ENCODE measurements around the gene PLCD3.

The PLCD3 gene

DNA sequence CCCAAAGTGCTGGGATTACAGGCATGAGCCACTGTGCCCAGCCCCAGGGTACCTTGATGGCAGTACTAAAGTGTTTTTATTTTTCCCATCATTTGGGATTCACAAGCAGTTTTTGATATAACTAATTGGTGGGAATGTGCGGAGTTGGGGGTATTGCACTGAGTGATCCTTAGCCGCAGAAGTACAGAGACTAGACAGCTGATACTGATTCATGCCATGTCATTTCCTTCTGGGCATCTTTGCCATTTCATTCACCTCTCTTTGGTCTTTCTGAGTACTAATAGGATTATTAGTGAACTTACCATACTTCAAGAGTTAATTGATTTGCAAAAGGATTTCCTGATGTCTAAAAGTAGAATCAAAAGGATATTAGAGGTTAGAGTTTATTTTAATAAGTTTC, 61.5 kb downstream of the PLCD3 start:
- TF ChIP-seq, protein P1, sequence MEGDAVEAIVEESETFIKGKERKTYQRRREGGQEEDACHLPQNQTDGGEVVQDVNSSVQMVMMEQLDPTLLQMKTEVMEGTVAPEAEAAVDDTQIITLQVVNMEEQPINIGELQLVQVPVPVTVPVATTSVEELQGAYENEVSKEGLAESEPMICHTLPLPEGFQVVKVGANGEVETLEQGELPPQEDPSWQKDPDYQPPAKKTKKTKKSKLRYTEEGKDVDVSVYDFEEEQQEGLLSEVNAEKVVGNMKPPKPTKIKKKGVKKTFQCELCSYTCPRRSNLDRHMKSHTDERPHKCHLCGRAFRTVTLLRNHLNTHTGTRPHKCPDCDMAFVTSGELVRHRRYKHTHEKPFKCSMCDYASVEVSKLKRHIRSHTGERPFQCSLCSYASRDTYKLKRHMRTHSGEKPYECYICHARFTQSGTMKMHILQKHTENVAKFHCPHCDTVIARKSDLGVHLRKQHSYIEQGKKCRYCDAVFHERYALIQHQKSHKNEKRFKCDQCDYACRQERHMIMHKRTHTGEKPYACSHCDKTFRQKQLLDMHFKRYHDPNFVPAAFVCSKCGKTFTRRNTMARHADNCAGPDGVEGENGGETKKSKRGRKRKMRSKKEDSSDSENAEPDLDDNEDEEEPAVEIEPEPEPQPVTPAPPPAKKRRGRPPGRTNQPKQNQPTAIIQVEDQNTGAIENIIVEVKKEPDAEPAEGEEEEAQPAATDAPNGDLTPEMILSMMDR (IDR thresholded peaks at IDR 0.05): no peak

DNA sequence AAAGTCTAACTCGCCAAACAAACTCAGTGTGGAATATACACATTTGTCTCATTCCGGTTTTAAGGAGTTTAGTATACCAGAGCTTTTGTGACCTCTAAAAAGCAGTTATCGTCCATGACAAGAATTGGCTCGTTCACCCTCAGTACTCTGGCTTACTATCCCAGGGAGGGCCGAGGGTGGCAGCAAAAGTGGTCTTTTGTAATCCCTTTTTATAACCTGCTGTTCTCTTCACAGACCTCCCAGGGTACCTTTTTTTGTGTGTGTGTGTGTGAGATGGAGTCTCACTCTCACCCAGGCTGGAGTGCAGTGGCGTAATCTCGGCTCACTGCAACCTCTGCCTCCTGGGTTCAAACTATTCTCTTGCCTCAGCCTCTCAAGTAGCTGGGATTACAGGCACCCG, 62.3 kb downstream of the PLCD3 start:
- TF ChIP-seq, protein P1 (IDR thresholded peaks at IDR 0.05): no peak

DNA sequence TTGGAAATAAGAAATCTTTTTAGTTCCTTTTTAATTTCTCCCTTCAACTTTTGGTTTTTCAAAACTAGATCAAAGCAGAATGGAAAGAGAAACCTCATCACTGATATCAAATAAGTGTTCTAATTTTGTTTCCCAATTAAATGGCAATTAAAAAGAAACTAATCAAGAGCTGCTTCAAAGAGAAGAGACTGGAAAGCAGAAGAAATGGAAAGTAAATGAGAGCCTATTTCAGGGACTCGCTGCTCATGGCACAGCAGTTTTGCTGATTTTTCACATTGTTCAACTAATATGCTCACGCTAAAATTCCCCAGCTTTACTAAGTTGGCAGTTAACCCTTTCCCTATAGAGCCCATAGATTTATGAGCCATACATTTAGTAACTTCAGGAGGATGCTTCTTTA, 64.7 kb downstream of the PLCD3 start:
- TF ChIP-seq, protein P1 (IDR thresholded peaks at IDR 0.05): no peak

DNA sequence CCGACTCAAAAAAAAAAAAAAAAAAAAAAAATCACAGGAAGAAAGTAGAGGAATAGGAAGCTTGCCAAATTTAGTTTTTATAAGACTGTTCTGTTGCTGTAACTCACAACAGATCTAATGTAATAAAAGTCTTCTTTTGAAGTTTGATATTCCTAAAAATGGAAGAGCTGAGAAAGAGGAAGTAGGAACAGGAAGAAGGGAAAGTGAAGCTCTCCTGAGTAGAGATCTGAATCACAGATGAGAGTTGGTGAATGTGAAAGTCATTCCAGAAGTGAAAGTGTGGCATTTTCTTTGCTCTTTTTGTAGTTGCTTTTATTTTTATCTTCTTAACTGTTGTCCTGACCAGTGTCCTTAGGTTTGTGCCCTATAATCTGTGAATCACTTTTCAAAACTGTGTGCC, 69.1 kb downstream of the PLCD3 start:
- TF ChIP-seq, protein P1 (IDR thresholded peaks at IDR 0.05): no peak

DNA sequence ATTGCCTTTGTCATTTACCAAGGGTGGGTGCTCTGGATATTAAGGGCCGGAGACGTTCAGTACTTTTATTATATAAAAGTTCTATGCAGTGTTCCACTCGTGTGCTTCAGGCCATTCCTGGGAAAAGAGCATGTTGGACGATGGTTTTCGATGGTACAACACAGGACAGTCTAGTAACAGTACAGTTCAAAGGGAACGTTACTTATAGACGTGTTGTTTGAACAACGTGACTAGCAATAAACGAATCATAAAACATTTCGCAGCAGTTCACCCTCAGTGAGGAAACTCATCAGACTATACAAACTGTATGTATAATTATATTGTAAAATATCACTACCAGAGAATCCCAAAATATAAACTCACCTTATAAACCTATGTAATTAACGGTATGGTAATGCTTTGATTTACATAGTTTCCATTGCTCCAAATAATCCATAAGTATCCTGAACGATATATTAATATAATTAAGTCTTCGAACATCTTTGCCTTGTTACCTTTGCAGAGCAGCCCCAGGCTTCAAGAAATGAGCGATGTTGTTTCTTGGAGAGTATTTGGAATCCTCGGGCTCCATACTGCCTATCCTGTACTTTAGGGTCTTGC, 70.6 kb downstream of the PLCD3 start:
- TF ChIP-seq, protein P1 (IDR thresholded peaks at IDR 0.05): no peak

DNA sequence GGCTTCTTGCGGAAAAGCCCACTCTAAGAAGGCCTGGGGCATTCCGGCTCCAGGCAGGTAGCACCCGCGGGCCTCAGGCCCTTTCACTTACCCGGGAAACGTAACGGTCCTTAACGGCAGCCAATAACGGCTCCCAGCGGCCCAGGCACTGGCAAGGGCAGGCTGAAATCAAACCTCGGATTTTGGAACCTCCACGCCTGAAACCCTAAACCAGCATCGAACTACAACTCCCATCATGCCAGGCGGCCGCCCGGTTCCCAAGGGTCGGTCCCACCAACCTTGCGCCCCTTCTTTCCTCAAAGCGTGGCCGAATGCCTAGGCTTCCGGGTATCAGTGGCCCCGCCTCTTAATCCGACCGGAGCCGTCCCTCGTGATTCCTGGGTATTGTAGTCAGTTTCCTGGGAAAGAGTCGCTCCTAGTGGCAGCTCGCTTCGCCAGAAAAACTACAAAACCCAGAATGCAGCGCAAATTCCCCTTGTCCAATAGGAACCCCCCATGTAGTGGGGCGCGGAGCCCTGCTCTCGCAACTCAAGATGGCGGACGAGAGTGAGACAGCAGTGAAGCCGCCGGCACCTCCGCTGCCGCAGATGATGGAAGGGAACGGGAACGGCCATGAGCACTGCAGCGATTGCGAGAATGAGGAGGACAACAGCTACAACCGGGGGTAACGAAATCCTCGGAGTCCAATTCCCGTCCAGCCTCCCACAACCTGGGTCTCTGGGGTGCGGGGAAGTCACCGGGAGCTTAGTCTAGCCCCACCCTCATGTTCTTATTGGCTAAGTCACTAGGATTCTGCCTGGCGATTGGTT, 71.3 kb downstream of the PLCD3 start, which contains the start of gene NMT1:
Gene NMT1, plus strand, starts transcription at position 521 of the 809 bp plus-strand sequence. Its CDS starts 13 bp downstream, at position 534.
- TF ChIP-seq, protein P1 (IDR thresholded peaks at IDR 0.05): no peak

DNA sequence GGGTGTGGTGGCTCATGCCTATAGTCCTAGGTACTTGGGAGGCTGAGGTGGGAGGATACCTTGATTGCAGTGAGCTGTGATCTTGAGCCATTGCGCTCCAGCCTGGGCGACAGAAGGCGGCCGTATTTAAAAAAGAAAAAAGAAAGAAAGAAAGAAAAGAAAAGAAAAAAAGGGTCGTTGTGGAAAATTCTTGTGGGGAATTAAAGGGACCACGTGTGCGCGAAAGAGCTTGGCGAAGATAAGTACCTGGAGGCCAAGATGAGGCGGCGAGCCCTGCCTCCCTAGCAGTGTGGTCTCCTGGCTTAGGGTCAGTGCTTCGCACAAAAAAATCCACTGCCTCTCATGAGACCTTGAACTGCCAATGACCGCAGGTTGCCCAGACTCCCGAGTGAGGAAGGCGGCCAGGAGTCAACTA, 71.9 kb downstream of the PLCD3 start:
- TF ChIP-seq, protein P1 (IDR thresholded peaks at IDR 0.05): no peak

Data from LNCAP (cell line).